ENCODE results near the gene KRTCAP2.
"Not testable (repeated sequence)": the region's sequence is repeated elsewhere in the genome, so short reads cannot be mapped to it uniquely, and the experiment has no call there.

Gene KRTCAP2

GRCh38 chr1:155172732-155173477 is at the start of gene KRTCAP2:
KRTCAP2 (minus strand) TSS chr1:155173304; CDS start chr1:155173224, 80 bp downstream.
- DNase-seq (ENCODE audit: extremely low read depth, low read depth) = peak; percentile 93
- peak; percentile 96 for TF ChIP-seq CTCF (IDR thresholded peaks at IDR 0.05; ENCODE audit: low read depth, low read length)

GRCh38 chr1:155220211-155220965 is 47.3 kb upstream of the KRTCAP2 start:
- DNase-seq (ENCODE audit: extremely low read depth, low read depth) = not testable (repeated sequence)

GRCh38 chr1:155219592-155220031 is 46.5 kb upstream of the KRTCAP2 start:
- no peak for TF ChIP-seq CTCF (IDR thresholded peaks at IDR 0.05; ENCODE audit: low read depth, low read length)
- no peak for DNase-seq (ENCODE audit: extremely low read depth, low read depth)

GRCh38 chr1:155218854-155219591 is 45.9 kb upstream of the KRTCAP2 start:
- DNase-seq (ENCODE audit: extremely low read depth, low read depth) = no peak
- TF ChIP-seq CTCF (IDR thresholded peaks at IDR 0.05; ENCODE audit: low read depth, low read length) = no peak

- DNase-seq (ENCODE audit: extremely low read depth, low read depth) = not testable (repeated sequence)
Observed at GRCh38 chr1:155214702-155215101, 41.6 kb upstream of the KRTCAP2 start.

GRCh38 chr1:155212051-155212440 is 38.9 kb upstream of the KRTCAP2 start:
- not testable (repeated sequence) for DNase-seq (ENCODE audit: extremely low read depth, low read depth)

GRCh38 chr1:155211381-155212050 is 38.4 kb upstream of the KRTCAP2 start:
- DNase-seq (ENCODE audit: extremely low read depth, low read depth) = not testable (repeated sequence)

- DNase-seq (ENCODE audit: extremely low read depth, low read depth) = no peak
- TF ChIP-seq CTCF (IDR thresholded peaks at IDR 0.05; ENCODE audit: low read depth, low read length) = no peak
Observed at GRCh38 chr1:155210314-155211104, 37.4 kb upstream of the KRTCAP2 start.
